ENCODE results near the gene OR8A1. TPM values are rescaled to one million over a fixed set of nuclear protein-coding genes. Genes with fewer than 3 reads are reported as not detected.

Gene OR8A1
- total RNA-seq, 1 experiment from 2014 or later, result not detected

- Histone ChIP-seq H3K9me3 (ENCODE audit: low read length) (no peaks in the 10 kb centered on the region), H4K20me1 (ENCODE audit: insufficient read depth, low read depth, low read length) (no peaks in the 10 kb centered on the region), H3K4me1 (ENCODE audit: low read length) (no peaks in the 10 kb centered on the region), H3K9me2 (replicated peaks; ENCODE audit: insufficient read depth, low read length) (no peaks in the 10 kb centered on the region), H3K9ac (ENCODE audit: low read length) (no peak within 1 kb of the TSS), H2AFZ (ENCODE audit: low read length) (no peak within 1 kb of the TSS), H3K36me3 (ENCODE audit: insufficient read depth, low read length) (no peaks in the 10 kb centered on the region), H3K27me3 (ENCODE audit: low read length) (no peaks in the 10 kb centered on the region), H3K79me2 (ENCODE audit: low read length) (no peaks in the 10 kb centered on the region), H3K4me2 (ENCODE audit: low read depth, low read length, poor library complexity, severe bottlenecking) (no peak within 1 kb of the TSS), H3K27ac (ENCODE audit: low read length) (no peak within 1 kb of the TSS), H3K4me3 (ENCODE audit: low read length) (no peak within 1 kb of the TSS)
- DNase-seq, result no peak
Observed at GRCh38 chr11:124543554-124543953, 26.2 kb upstream of the OR8A1 start, which contains the start of gene OR8B12. OR8B12 (minus strand) TSS chr11:124543654; CDS start chr11:124543654, 0 bp downstream.

- H3K9me3 ChIP-seq (ENCODE audit: low read length), result no peaks in the 10 kb centered on the region
- no peaks in the 10 kb centered on the region for H3K79me2 ChIP-seq (ENCODE audit: low read length)
Observed at GRCh38 chr11:124551189-124551588, 18.6 kb upstream of the OR8A1 start.

GRCh38 chr11:124551987-124552386, 17.8 kb upstream of the OR8A1 start:
- H3K9me2 ChIP-seq (replicated peaks; ENCODE audit: insufficient read depth, low read length), result no peaks in the 10 kb centered on the region
- H3K79me2 ChIP-seq (ENCODE audit: low read length), result no peaks in the 10 kb centered on the region
- H3K4me1 ChIP-seq (ENCODE audit: low read length), result no peaks in the 10 kb centered on the region
- H2AFZ ChIP-seq (ENCODE audit: low read length), result no peak overlapping the region
- H3K9ac ChIP-seq (ENCODE audit: low read length), result no peak overlapping the region
- no peak overlapping the region for H3K4me2 ChIP-seq (ENCODE audit: low read depth, low read length, poor library complexity, severe bottlenecking)
- DNase-seq, result no peak
- no peak overlapping the region for H3K4me3 ChIP-seq (ENCODE audit: low read length)
- no peak overlapping the region for H3K27ac ChIP-seq (ENCODE audit: low read length)
- H3K9me3 ChIP-seq (ENCODE audit: low read length), result no peaks in the 10 kb centered on the region
- no peaks in the 10 kb centered on the region for H3K27me3 ChIP-seq (ENCODE audit: low read length)
- no peaks in the 10 kb centered on the region for H4K20me1 ChIP-seq (ENCODE audit: insufficient read depth, low read depth, low read length)
- H3K36me3 ChIP-seq (ENCODE audit: insufficient read depth, low read length), result no peaks in the 10 kb centered on the region

More at GRCh38 chr11:124551189-124551588, 18.6 kb upstream of the OR8A1 start:
- no peak overlapping the region for H3K4me3 ChIP-seq (ENCODE audit: low read length)
- H3K36me3 ChIP-seq (ENCODE audit: insufficient read depth, low read length), result no peaks in the 10 kb centered on the region
- no peak overlapping the region for H2AFZ ChIP-seq (ENCODE audit: low read length)
- no peak overlapping the region for H3K27ac ChIP-seq (ENCODE audit: low read length)
- H3K9ac ChIP-seq (ENCODE audit: low read length), result no peak overlapping the region
- no peaks in the 10 kb centered on the region for H4K20me1 ChIP-seq (ENCODE audit: insufficient read depth, low read depth, low read length)
- no peak for DNase-seq
- no peak overlapping the region for H3K4me2 ChIP-seq (ENCODE audit: low read depth, low read length, poor library complexity, severe bottlenecking)
- no peaks in the 10 kb centered on the region for H3K27me3 ChIP-seq (ENCODE audit: low read length)
- H3K9me2 ChIP-seq (replicated peaks; ENCODE audit: insufficient read depth, low read length), result no peaks in the 10 kb centered on the region
- H3K4me1 ChIP-seq (ENCODE audit: low read length), result no peaks in the 10 kb centered on the region

- Histone ChIP-seq H3K36me3 (ENCODE audit: insufficient read depth, low read length) (no peaks in the 10 kb centered on the region), H3K27me3 (ENCODE audit: low read length) (no peaks in the 10 kb centered on the region), H2AFZ (ENCODE audit: low read length) (no peak overlapping the region), H3K9me3 (ENCODE audit: low read length) (no peaks in the 10 kb centered on the region), H4K20me1 (ENCODE audit: insufficient read depth, low read depth, low read length) (no peaks in the 10 kb centered on the region), H3K27ac (ENCODE audit: low read length) (no peak overlapping the region), H3K4me3 (ENCODE audit: low read length) (no peak overlapping the region), H3K9ac (ENCODE audit: low read length) (no peak overlapping the region), H3K79me2 (ENCODE audit: low read length) (no peaks in the 10 kb centered on the region), H3K9me2 (replicated peaks; ENCODE audit: insufficient read depth, low read length) (no peaks in the 10 kb centered on the region), H3K4me1 (ENCODE audit: low read length) (no peaks in the 10 kb centered on the region), H3K4me2 (ENCODE audit: low read depth, low read length, poor library complexity, severe bottlenecking) (no peak overlapping the region)
- DNase-seq, result no peak
Observed at GRCh38 chr11:124556828-124557227, 13.0 kb upstream of the OR8A1 start.

- H3K4me1 ChIP-seq (ENCODE audit: low read length), result no peaks in the 10 kb centered on the region
- H3K9me2 ChIP-seq (replicated peaks; ENCODE audit: insufficient read depth, low read length), result no peaks in the 10 kb centered on the region
- H2AFZ ChIP-seq (ENCODE audit: low read length), result no peak overlapping the region
- H3K4me3 ChIP-seq (ENCODE audit: low read length), result no peak overlapping the region
- H3K79me2 ChIP-seq (ENCODE audit: low read length), result no peaks in the 10 kb centered on the region
- H3K9ac ChIP-seq (ENCODE audit: low read length), result no peak overlapping the region
- no peak overlapping the region for H3K4me2 ChIP-seq (ENCODE audit: low read depth, low read length, poor library complexity, severe bottlenecking)
- no peaks in the 10 kb centered on the region for H3K27me3 ChIP-seq (ENCODE audit: low read length)
- no peaks in the 10 kb centered on the region for H3K36me3 ChIP-seq (ENCODE audit: insufficient read depth, low read length)
- no peak for DNase-seq
- H3K9me3 ChIP-seq (ENCODE audit: low read length), result no peaks in the 10 kb centered on the region
- no peak overlapping the region for H3K27ac ChIP-seq (ENCODE audit: low read length)
- no peaks in the 10 kb centered on the region for H4K20me1 ChIP-seq (ENCODE audit: insufficient read depth, low read depth, low read length)
Observed at GRCh38 chr11:124570160-124570559, 363 bp downstream of the OR8A1 start.

GRCh38 chr11:124577716-124578427, 8.1 kb downstream of the OR8A1 start:
- Histone ChIP-seq H3K9ac (ENCODE audit: low read length) (no peak overlapping the region), H3K36me3 (ENCODE audit: insufficient read depth, low read length) (no peaks in the 10 kb centered on the region), H4K20me1 (ENCODE audit: insufficient read depth, low read depth, low read length) (no peaks in the 10 kb centered on the region), H3K79me2 (ENCODE audit: low read length) (no peaks in the 10 kb centered on the region), H3K27ac (ENCODE audit: low read length) (no peak overlapping the region), H3K4me1 (ENCODE audit: low read length) (no peaks in the 10 kb centered on the region), H3K27me3 (ENCODE audit: low read length) (no peaks in the 10 kb centered on the region), H3K9me3 (ENCODE audit: low read length) (no peaks in the 10 kb centered on the region), H3K4me2 (ENCODE audit: low read depth, low read length, poor library complexity, severe bottlenecking) (no peak overlapping the region), H3K4me3 (ENCODE audit: low read length) (no peak overlapping the region), H3K9me2 (replicated peaks; ENCODE audit: insufficient read depth, low read length) (no peaks in the 10 kb centered on the region), H2AFZ (ENCODE audit: low read length) (no peak overlapping the region)
- no peak for DNase-seq

- H2AFZ ChIP-seq (ENCODE audit: low read length), result no peak overlapping the region
- H3K27ac ChIP-seq (ENCODE audit: low read length), result no peak overlapping the region
- no peak for DNase-seq
- no peaks in the 10 kb centered on the region for H3K27me3 ChIP-seq (ENCODE audit: low read length)
- no peaks in the 10 kb centered on the region for H4K20me1 ChIP-seq (ENCODE audit: insufficient read depth, low read depth, low read length)
- H3K4me3 ChIP-seq (ENCODE audit: low read length), result no peak overlapping the region
- H3K9me2 ChIP-seq (replicated peaks; ENCODE audit: insufficient read depth, low read length), result no peaks in the 10 kb centered on the region
- H3K4me2 ChIP-seq (ENCODE audit: low read depth, low read length, poor library complexity, severe bottlenecking), result no peak overlapping the region
- no peaks in the 10 kb centered on the region for H3K4me1 ChIP-seq (ENCODE audit: low read length)
- no peaks in the 10 kb centered on the region for H3K36me3 ChIP-seq (ENCODE audit: insufficient read depth, low read length)
- H3K9me3 ChIP-seq (ENCODE audit: low read length), result no peaks in the 10 kb centered on the region
- no peak overlapping the region for H3K9ac ChIP-seq (ENCODE audit: low read length)
- H3K79me2 ChIP-seq (ENCODE audit: low read length), result no peaks in the 10 kb centered on the region
Observed at GRCh38 chr11:124578761-124579160, 9.0 kb downstream of the OR8A1 start.

- no peak for DNase-seq
- Histone ChIP-seq H3K4me2 (ENCODE audit: low read depth, low read length, poor library complexity, severe bottlenecking) (no peak overlapping the region), H3K9me3 (ENCODE audit: low read length) (no peaks in the 10 kb centered on the region), H3K27me3 (ENCODE audit: low read length) (no peaks in the 10 kb centered on the region), H3K27ac (ENCODE audit: low read length) (no peak overlapping the region), H3K36me3 (ENCODE audit: insufficient read depth, low read length) (no peaks in the 10 kb centered on the region), H4K20me1 (ENCODE audit: insufficient read depth, low read depth, low read length) (no peaks in the 10 kb centered on the region), H3K4me1 (ENCODE audit: low read length) (no peaks in the 10 kb centered on the region), H3K4me3 (ENCODE audit: low read length) (no peak overlapping the region), H3K9me2 (replicated peaks; ENCODE audit: insufficient read depth, low read length) (no peaks in the 10 kb centered on the region), H3K79me2 (ENCODE audit: low read length) (no peaks in the 10 kb centered on the region), H3K9ac (ENCODE audit: low read length) (no peak overlapping the region), H2AFZ (ENCODE audit: low read length) (no peak overlapping the region)
Observed at GRCh38 chr11:124581817-124582216, 12.0 kb downstream of the OR8A1 start.

Data from Karpas-422 (cell line).